Loucy (cell line): ENCODE data around the gene SLC50A1.

Source experiments
- EZH2phosphoT487 ChIP-seq: fragments of 200-600 bp; IDR thresholded peaks from 2 replicates; pipeline ENCODE4 v1.6.1; 2018; ENCODE audit warnings: antibody characterized with exemption, mild to moderate bottlenecking, moderate library complexity, borderline replicate concordance
- TF ChIP-seq, protein P1 (sequence below): fragments of 200-600 bp; sonication (generic); conservative IDR thresholded peaks from 2 replicates; pipeline ENCODE4 v1.5.1; 2014; ENCODE audit warnings: mild to moderate bottlenecking, antibody characterized with exemption, low read length

DNA sequence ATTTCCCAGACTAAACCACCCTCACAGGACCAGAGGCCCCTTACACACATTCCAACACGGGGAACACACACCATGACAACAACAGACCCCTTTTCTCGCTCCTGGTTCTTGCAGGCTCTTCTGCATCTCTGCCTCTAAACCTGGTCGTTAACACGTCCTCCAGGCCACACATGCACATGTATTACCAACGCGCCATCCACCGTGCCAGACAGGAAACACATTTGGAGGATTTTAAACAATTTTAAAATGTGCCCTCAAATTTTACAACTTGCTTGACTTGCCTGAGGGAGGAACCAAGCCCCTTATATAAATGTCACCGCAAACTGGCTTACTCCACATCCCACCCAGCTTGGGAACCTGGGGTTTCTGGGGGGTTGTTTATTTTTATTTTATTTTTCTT lies 24.8 kb upstream of the SLC50A1 start:
- TF ChIP-seq, protein P1, sequence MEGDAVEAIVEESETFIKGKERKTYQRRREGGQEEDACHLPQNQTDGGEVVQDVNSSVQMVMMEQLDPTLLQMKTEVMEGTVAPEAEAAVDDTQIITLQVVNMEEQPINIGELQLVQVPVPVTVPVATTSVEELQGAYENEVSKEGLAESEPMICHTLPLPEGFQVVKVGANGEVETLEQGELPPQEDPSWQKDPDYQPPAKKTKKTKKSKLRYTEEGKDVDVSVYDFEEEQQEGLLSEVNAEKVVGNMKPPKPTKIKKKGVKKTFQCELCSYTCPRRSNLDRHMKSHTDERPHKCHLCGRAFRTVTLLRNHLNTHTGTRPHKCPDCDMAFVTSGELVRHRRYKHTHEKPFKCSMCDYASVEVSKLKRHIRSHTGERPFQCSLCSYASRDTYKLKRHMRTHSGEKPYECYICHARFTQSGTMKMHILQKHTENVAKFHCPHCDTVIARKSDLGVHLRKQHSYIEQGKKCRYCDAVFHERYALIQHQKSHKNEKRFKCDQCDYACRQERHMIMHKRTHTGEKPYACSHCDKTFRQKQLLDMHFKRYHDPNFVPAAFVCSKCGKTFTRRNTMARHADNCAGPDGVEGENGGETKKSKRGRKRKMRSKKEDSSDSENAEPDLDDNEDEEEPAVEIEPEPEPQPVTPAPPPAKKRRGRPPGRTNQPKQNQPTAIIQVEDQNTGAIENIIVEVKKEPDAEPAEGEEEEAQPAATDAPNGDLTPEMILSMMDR, result no peak
- no peak for TF ChIP-seq EZH2phosphoT487
